Measurements from ENCODE around the gene OR9I1. TPM values are rescaled to one million over a fixed set of nuclear protein-coding genes. Genes with fewer than 3 reads are reported as not detected.
A peak's percentile ranks its signal among the peaks of the same experiment; 100 is the strongest.

The OR9I1 gene
- total and polyA plus RNA-seq, 2 of the 13 experiments (the other 11 are each of a cell fraction or from before 2014, with no cell fraction given), result not detected

DNA sequence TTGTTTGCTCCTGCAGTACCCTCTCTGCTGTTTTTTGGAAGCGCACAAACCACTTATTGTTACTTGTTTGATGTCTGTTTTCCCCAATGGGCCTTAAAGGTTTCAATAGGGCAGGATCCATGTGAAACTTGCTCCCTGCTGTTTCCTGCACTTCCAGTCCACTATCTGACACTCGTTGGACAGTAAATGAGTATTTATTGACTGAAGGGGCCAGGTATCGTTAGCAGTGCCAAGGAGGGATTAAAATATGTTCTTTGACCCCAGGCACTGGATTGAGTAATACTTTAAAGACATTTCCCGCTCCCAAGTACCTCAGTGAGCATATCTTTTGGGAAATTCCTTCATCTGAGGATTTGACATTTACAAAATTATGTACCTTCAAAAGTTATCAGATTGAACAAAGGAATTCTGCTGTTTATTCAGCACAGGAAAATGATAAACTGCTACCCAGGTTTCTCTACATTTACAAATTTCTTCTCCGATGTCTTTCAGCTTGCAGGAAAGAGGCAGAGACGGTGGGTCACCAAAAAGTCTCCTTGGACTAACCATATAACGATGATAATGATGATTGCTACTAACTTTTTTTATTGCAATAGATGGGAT, 40.3 kb upstream of the OR9I1 start (continued):
- TF ChIP-seq ZNF335 (CRISPR knock-in tag; IDR thresholded peaks at IDR 0.05) (no peak), ZNF160 (CRISPR knock-in tag; IDR thresholded peaks at IDR 0.05) (no peak), MATR3 (CRISPR knock-in tag; IDR thresholded peaks at IDR 0.05) (no peak), SIN3A (IDR thresholded peaks at IDR 0.05; ENCODE audit: borderline replicate concordance, low read depth, low read length) (no peak), U2AF1 (optimal IDR thresholded peaks at IDR 0.05; ENCODE audit: low read depth, low read length) (no peak), DNMT3B (CRISPR knock-in tag; conservative IDR thresholded peaks at IDR 0.05) (no peak), THAP9 (CRISPR knock-in tag; IDR thresholded peaks at IDR 0.05; ENCODE audit: borderline replicate concordance) (no peak), POGZ (CRISPR knock-in tag; IDR thresholded peaks at IDR 0.05) (peak; percentile 90), SMAD3 (CRISPR knock-in tag; IDR thresholded peaks at IDR 0.05) (peak; percentile 72; the same call in 1 of the 2 replicates), FOXM1 (CRISPR knock-in tag; IDR thresholded peaks at IDR 0.05) (no peak), REXO4 (CRISPR knock-in tag; IDR thresholded peaks at IDR 0.05; ENCODE audit: borderline replicate concordance) (no peak), SOX13 (IDR thresholded peaks at IDR 0.05) (peak; percentile 64; the same call in 1 of the 2 replicates), SOX13 (CRISPR knock-in tag; conservative IDR thresholded peaks at IDR 0.05 in 1 of 2, IDR thresholded peaks at IDR 0.05 in 1 of 2) (peak in 1 of 2 experiments; percentile 92; a peak in 2 of 4 replicates), TOPORS (CRISPR knock-in tag; IDR thresholded peaks at IDR 0.05) (0 out of 2 replicates have a peak, but pooled peaks have one; percentile 55), ZNF572 (CRISPR knock-in tag; IDR thresholded peaks at IDR 0.05) (no peak), SALL1 (CRISPR knock-in tag; IDR thresholded peaks at IDR 0.05) (peak; percentile 89), NBN (conservative IDR thresholded peaks at IDR 0.05) (no peak), PAWR (CRISPR knock-in tag; IDR thresholded peaks at IDR 0.05; ENCODE audit: borderline replicate concordance) (no peak), ZNF577 (CRISPR knock-in tag; IDR thresholded peaks at IDR 0.05; ENCODE audit: borderline replicate concordance, low read depth) (no peak), MED13 (CRISPR knock-in tag; IDR thresholded peaks at IDR 0.05) (peak; percentile 86; the same call in 1 of the 2 replicates)
- TF ChIP-seq, protein P1, sequence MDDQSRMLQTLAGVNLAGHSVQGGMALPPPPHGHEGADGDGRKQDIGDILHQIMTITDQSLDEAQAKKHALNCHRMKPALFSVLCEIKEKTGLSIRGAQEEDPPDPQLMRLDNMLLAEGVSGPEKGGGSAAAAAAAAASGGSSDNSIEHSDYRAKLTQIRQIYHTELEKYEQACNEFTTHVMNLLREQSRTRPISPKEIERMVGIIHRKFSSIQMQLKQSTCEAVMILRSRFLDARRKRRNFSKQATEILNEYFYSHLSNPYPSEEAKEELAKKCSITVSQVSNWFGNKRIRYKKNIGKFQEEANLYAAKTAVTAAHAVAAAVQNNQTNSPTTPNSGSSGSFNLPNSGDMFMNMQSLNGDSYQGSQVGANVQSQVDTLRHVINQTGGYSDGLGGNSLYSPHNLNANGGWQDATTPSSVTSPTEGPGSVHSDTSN (CRISPR knock-in tag; IDR thresholded peaks at IDR 0.05; ENCODE audit: borderline replicate concordance), result no peak
- TF ChIP-seq, protein P2, sequence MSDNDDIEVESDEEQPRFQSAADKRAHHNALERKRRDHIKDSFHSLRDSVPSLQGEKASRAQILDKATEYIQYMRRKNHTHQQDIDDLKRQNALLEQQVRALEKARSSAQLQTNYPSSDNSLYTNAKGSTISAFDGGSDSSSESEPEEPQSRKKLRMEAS (IDR thresholded peaks at IDR 0.05), result peak; percentile 75
- TF ChIP-seq, protein P3, sequence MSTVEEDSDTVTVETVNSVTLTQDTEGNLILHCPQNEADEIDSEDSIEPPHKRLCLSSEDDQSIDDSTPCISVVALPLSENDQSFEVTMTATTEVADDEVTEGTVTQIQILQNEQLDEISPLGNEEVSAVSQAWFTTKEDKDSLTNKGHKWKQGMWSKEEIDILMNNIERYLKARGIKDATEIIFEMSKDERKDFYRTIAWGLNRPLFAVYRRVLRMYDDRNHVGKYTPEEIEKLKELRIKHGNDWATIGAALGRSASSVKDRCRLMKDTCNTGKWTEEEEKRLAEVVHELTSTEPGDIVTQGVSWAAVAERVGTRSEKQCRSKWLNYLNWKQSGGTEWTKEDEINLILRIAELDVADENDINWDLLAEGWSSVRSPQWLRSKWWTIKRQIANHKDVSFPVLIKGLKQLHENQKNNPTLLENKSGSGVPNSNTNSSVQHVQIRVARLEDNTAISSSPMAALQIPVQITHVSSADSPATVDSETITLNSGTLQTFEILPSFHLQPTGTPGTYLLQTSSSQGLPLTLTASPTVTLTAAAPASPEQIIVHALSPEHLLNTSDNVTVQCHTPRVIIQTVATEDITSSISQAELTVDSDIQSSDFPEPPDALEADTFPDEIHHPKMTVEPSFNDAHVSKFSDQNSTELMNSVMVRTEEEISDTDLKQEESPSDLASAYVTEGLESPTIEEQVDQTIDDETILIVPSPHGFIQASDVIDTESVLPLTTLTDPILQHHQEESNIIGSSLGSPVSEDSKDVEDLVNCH (CRISPR knock-in tag; IDR thresholded peaks at IDR 0.05), result no peak
- TF ChIP-seq, protein P4, sequence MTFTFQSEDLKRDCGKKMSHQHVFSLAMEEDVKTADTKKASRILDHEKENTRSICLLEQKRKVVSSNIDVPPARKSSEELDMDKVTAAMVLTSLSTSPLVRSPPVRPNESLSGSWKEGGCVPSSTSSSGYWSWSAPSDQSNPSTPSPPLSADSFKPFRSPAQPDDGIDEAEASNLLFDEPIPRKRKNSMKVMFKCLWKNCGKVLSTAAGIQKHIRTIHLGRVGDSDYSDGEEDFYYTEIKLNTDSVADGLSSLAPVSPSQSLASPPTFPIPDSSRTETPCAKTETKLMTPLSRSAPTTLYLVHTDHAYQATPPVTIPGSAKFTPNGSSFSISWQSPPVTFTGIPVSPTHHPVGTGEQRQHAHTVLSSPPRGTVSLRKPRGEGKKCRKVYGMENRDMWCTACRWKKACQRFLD (CRISPR knock-in tag; IDR thresholded peaks at IDR 0.05; ENCODE audit: borderline replicate concordance), result no peak
